Naive thymus-derived CD4-positive, alpha-beta T cell (primary cell): ENCODE measurements around the gene PIK3CB. TPM values are rescaled to one million over a fixed set of nuclear protein-coding genes. Genes with fewer than 3 reads are reported as not detected.

ENCODE experiments used
- ATAC-seq: fragments of 150-1000 bp; cut with Tn5 transposase; 2 replicates; pipeline ENCODE4 v1.10.0; 2021; ENCODE audit warnings: mild to moderate bottlenecking, moderate library complexity
- CTCF ChIA-PET: fragments of 350-600 bp; sonication (Branson Sonifier 250); formaldehyde crosslinking; loops from one replicate; lab custom pipeline; 2021; ENCODE audit warnings: antibody characterized with exemption; lab: Charles Lee
- POLR2A ChIA-PET: fragments of 350-600 bp; sonication (Branson Sonifier 250); formaldehyde crosslinking; loops from one replicate; lab custom pipeline; 2021; ENCODE audit warnings: antibody characterized with exemption, inconsistent platforms; lab: Charles Lee
- DNase-seq, 9 donors: peaks; one replicate each; pipeline versions ENCODE4 v3.0.0 to v3.0.0-alpha.2; 2020 to 2022; ENCODE audit warnings: mixed read lengths in 1 of 9
- H3K27ac ChIP-seq: one replicate; pipeline ENCODE4 v1.7.0; 2013; ENCODE audit warnings: mild to moderate bottlenecking, low read depth, low read length, moderate library complexity
- H3K27me3 ChIP-seq, 2 donors: one replicate each; pipeline ENCODE4 v1.7.0; 2013; ENCODE audit warnings: low read length in 2 of 2, mild to moderate bottlenecking in 2 of 2, moderate library complexity in 2 of 2; ENCODE audit not compliant: control insufficient read depth in 2 of 2, insufficient read depth in 2 of 2
- H3K36me3 ChIP-seq, 3 experiments: 1 replicate in 2 of 3; 2 replicates in 1 of 3; pipeline ENCODE4 v1.7.0; 2013; ENCODE audit warnings: low read length in 3 of 3, mild to moderate bottlenecking in 3 of 3, moderate library complexity in 1 of 3; ENCODE audit not compliant: insufficient read depth in 3 of 3, control insufficient read depth in 2 of 3
- H3K4me1 ChIP-seq, 2 donors: one replicate each; pipeline ENCODE4 v1.7.0; 2013; ENCODE audit warnings: low read length in 2 of 2, mild to moderate bottlenecking in 2 of 2, moderate library complexity in 1 of 2; ENCODE audit not compliant: control insufficient read depth in 2 of 2, insufficient read depth in 2 of 2
- H3K4me3 ChIP-seq: 2 replicates; pipeline ENCODE4 v1.7.0; 2013; ENCODE audit warnings: mild to moderate bottlenecking, low read length
- H3K9me3 ChIP-seq, 3 experiments: 1 replicate in 2 of 3; 2 replicates in 1 of 3; pipeline ENCODE4 v1.7.0; 2013; ENCODE audit warnings: low read length in 3 of 3; ENCODE audit not compliant: control insufficient read depth in 2 of 3
- H3K27ac Mint-ChIP-seq, 9 donors: one replicate each; pipeline ENCODE4 v1.8.0; 2020 to 2022; ENCODE audit warnings: mixed read lengths in 9 of 9, mild to moderate bottlenecking in 8 of 9, moderate library complexity in 5 of 9, inconsistent platforms in 2 of 9
- H3K27me3 Mint-ChIP-seq, 5 donors: one replicate each; pipeline ENCODE4 v1.8.0; 2021 to 2022; ENCODE audit warnings: mixed read lengths in 5 of 5, mild to moderate bottlenecking in 1 of 5
- H3K36me3 Mint-ChIP-seq, 5 donors: one replicate each; pipeline ENCODE4 v1.8.0; 2020 to 2022; ENCODE audit warnings: mixed read lengths in 5 of 5, mild to moderate bottlenecking in 3 of 5, inconsistent platforms in 1 of 5
- H3K4me1 Mint-ChIP-seq, 7 donors: one replicate each; pipeline ENCODE4 v1.8.0; 2020 to 2022; ENCODE audit warnings: mixed read lengths in 7 of 7, mild to moderate bottlenecking in 3 of 7, inconsistent platforms in 1 of 7
- H3K4me3 Mint-ChIP-seq, 10 donors: one replicate each; pipeline ENCODE4 v1.8.0; 2020 to 2022; ENCODE audit warnings: mild to moderate bottlenecking in 10 of 10, mixed read lengths in 10 of 10, moderate library complexity in 6 of 10, inconsistent platforms in 2 of 10
- H3K9me3 Mint-ChIP-seq, 11 donors: one replicate each; pipeline ENCODE4 v1.8.0; 2020 to 2022; ENCODE audit warnings: mixed read lengths in 11 of 11, mild to moderate bottlenecking in 4 of 11, inconsistent platforms in 1 of 11, moderate library complexity in 1 of 11
- intact Hi-C, 2 donors: fragments of 100-400 bp; cut with micrococcal nuclease; formaldehyde crosslinking; loops; one replicate each; pipeline ENCODE4 v1.15.1; 2023
- polyA plus RNA-seq, 2 donors: library from polyadenylated mRNA; unstranded; fragments of 300-500 nt; fragmentation: Illumina TruSeq; gene quantifications; one replicate each; pipeline ENCODE4 v1.2.3, GENCODE V29; 2021
- total RNA-seq, 6 experiments: library from RNA in 5 of 6; stranded (reverse) in 5 of 6; gene quantifications; 1 replicate in 5 of 6; 2 replicates in 1 of 6; pipeline ENCODE4 v1.2.3 and lab custom pipeline; 2021 to 2026

PIK3CB gene
- total and polyA plus RNA-seq, 7 experiments from 2014 or later = 19.6 to 46.9 (median 30.3) TPM

- H3K4me3 Mint-ChIP-seq = no peak overlapping the region
- H3K36me3 ChIP-seq = no peaks in the 10 kb centered on the region
These were observed 122.6 kb downstream of the PIK3CB start for GRCh38 chr3:138712086-138712485.

GRCh38 chr3:138705675-138706074, 129.1 kb downstream of the PIK3CB start:
- ATAC-seq (no peak), DNase-seq (no peak)
- Mint-ChIP-seq H3K9me3 (no peaks in the 10 kb centered on the region), H3K4me3 (no peak overlapping the region), H3K36me3 (peaks cover 0 to 35% (median 7%) of the 10 kb centered on the region in 5 donors), H3K27me3 (no peaks in the 10 kb centered on the region), H3K4me1 (no peaks in the 10 kb centered on the region), H3K27ac (peak overlapping the region in 1 of 9 donors; percentile 56)
- Histone ChIP-seq H3K4me1 (no peaks in the 10 kb centered on the region), H3K4me3 (no peak overlapping the region), H3K9me3 (no peaks in the 10 kb centered on the region), H3K27me3 (no peaks in the 10 kb centered on the region), H3K36me3 (peaks cover 0 to 18% (median 0%) of the 10 kb centered on the region in 3 experiments), H3K27ac (no peak overlapping the region)
- intact Hi-C loops = no loop called here
- ChIA-PET POLR2A (no interaction called here), CTCF (interaction anchor here (2.1 kb wide), 1 partner anchor 210 kb away, joined by 11 read pairs; no protein-coding TSS in a partner anchor)

More at GRCh38 chr3:138712086-138712485, 122.6 kb downstream of the PIK3CB start:
- no peaks in the 10 kb centered on the region for H3K4me1 Mint-ChIP-seq
- H3K27ac ChIP-seq = no peak overlapping the region
- H3K27me3 ChIP-seq = no peaks in the 10 kb centered on the region
- POLR2A ChIA-PET = no interaction called here
- intact Hi-C loops = no loop called here
- H3K9me3 ChIP-seq = no peaks in the 10 kb centered on the region
- no peak for ATAC-seq
- H3K36me3 Mint-ChIP-seq = peaks cover 0 to 28% (median 11%) of the 10 kb centered on the region in 5 donors
- no peaks in the 10 kb centered on the region for H3K4me1 ChIP-seq
- no peaks in the 10 kb centered on the region for H3K27me3 Mint-ChIP-seq
- DNase-seq = no peak
- H3K4me3 ChIP-seq = no peak overlapping the region
- H3K27ac Mint-ChIP-seq = no peak overlapping the region
- CTCF ChIA-PET = interaction anchor here (1.0 kb wide), 1 partner anchor 9 kb away, joined by 4 read pairs; no protein-coding TSS in a partner anchor
- no peaks in the 10 kb centered on the region for H3K9me3 Mint-ChIP-seq

- Mint-ChIP-seq H3K4me3 (no peak overlapping the region), H3K4me1 (no peaks in the 10 kb centered on the region), H3K9me3 (no peaks in the 10 kb centered on the region), H3K36me3 (peaks cover 0 to 18% (median 6%) of the 10 kb centered on the region in 5 donors), H3K27ac (no peak overlapping the region), H3K27me3 (no peaks in the 10 kb centered on the region)
- Histone ChIP-seq H3K27me3 (no peaks in the 10 kb centered on the region), H3K4me3 (no peak overlapping the region), H3K9me3 (no peaks in the 10 kb centered on the region), H3K27ac (no peak overlapping the region), H3K4me1 (no peaks in the 10 kb centered on the region), H3K36me3 (peaks cover 0 to 23% (median 0%) of the 10 kb centered on the region in 3 experiments)
- POLR2A ChIA-PET = interaction anchor here (0.6 to 1.1 kb wide), 2 partner anchors 8 to 218 kb away, joined by 3 read pairs; no protein-coding TSS in a partner anchor
- ATAC-seq = no peak
- intact Hi-C loops = loop anchor here in 1 of 2 donors (5.0 kb wide), 1 partner anchor 135 kb away; the partner anchor contains the start of gene PIK3CB
- no peak for DNase-seq
- CTCF ChIA-PET = interaction anchor here (1.3 to 8.0 kb wide), 4 partner anchors 219 to 227 kb away, joined by 3 to 73 read pairs (median 10); no protein-coding TSS in a partner anchor
These were observed 137.9 kb downstream of the PIK3CB start for GRCh38 chr3:138696666-138697370.

GRCh38 chr3:138694287-138695007, 140.3 kb downstream of the PIK3CB start:
- H3K36me3 ChIP-seq = peaks cover 0 to 23% (median 0%) of the 10 kb centered on the region in 3 experiments
- H3K4me1 ChIP-seq = no peaks in the 10 kb centered on the region
- Mint-ChIP-seq H3K4me1 (peaks cover 0 to 4% (median 0%) of the 10 kb centered on the region in 7 donors), H3K4me3 (no peak overlapping the region), H3K36me3 (peaks cover 0 to 26% (median 10%) of the 10 kb centered on the region in 5 donors), H3K9me3 (no peaks in the 10 kb centered on the region), H3K27ac (no peak overlapping the region), H3K27me3 (no peaks in the 10 kb centered on the region)
- H3K9me3 ChIP-seq = no peaks in the 10 kb centered on the region
- POLR2A ChIA-PET = no interaction called here
- H3K27me3 ChIP-seq = no peaks in the 10 kb centered on the region
- ATAC-seq (no peak), DNase-seq (no peak)
- intact Hi-C loops = loop anchor here in 1 of 2 donors (5.0 kb wide), 1 partner anchor 138 kb away; the partner anchor contains the start of gene PIK3CB
- H3K27ac ChIP-seq = no peak overlapping the region
- CTCF ChIA-PET = interaction anchor here (1.0 to 8.0 kb wide), 3 partner anchors 222 to 229 kb away, joined by 3 to 73 read pairs (median 13); no protein-coding TSS in a partner anchor
- H3K4me3 ChIP-seq = no peak overlapping the region

GRCh38 chr3:138692152-138692551, 142.6 kb downstream of the PIK3CB start:
- Histone ChIP-seq H3K27ac (no peak overlapping the region), H3K36me3 (peaks cover 0 to 23% (median 4%) of the 10 kb centered on the region in 3 experiments), H3K9me3 (no peaks in the 10 kb centered on the region), H3K4me3 (no peak overlapping the region), H3K4me1 (no peaks in the 10 kb centered on the region), H3K27me3 (no peaks in the 10 kb centered on the region)
- Mint-ChIP-seq H3K36me3 (peaks cover 0 to 39% (median 22%) of the 10 kb centered on the region in 5 donors), H3K27me3 (no peaks in the 10 kb centered on the region), H3K27ac (peak overlapping the region in 1 of 9 donors; percentile 50), H3K4me3 (no peak overlapping the region), H3K9me3 (no peaks in the 10 kb centered on the region), H3K4me1 (peaks cover 0 to 5% (median 0%) of the 10 kb centered on the region in 7 donors)
- DNase-seq (no peak), ATAC-seq (no peak)
- intact Hi-C loops = no loop called here
- ChIA-PET POLR2A (no interaction called here), CTCF (interaction anchor here (0.6 to 2.4 kb wide), 3 partner anchors 76 to 224 kb away, joined by 3 to 12 read pairs (median 5); partner anchors contain the start of gene CEP70)

GRCh38 chr3:138691351-138691750, 143.4 kb downstream of the PIK3CB start:
- intact Hi-C loops = no loop called here
- H3K36me3 Mint-ChIP-seq = peaks cover 0 to 43% (median 22%) of the 10 kb centered on the region in 5 donors
- no peak overlapping the region for H3K27ac ChIP-seq
- peak overlapping the region in 2 of 9 donors; percentile 50 to 56 for H3K27ac Mint-ChIP-seq
- peaks cover 0 to 25% (median 4%) of the 10 kb centered on the region in 3 experiments for H3K36me3 ChIP-seq
- CTCF ChIA-PET = interaction anchor here (0.6 to 2.4 kb wide), 3 partner anchors 77 to 225 kb away, joined by 3 to 12 read pairs (median 5); partner anchors contain the start of gene CEP70
- H3K9me3 ChIP-seq = no peaks in the 10 kb centered on the region
- no peak overlapping the region for H3K4me3 ChIP-seq
- H3K4me1 ChIP-seq = no peaks in the 10 kb centered on the region
- H3K9me3 Mint-ChIP-seq = no peaks in the 10 kb centered on the region
- DNase-seq (no peak), ATAC-seq (no peak)
- POLR2A ChIA-PET = no interaction called here
- H3K4me1 Mint-ChIP-seq = peaks cover 0 to 7% (median 0%) of the 10 kb centered on the region in 7 donors
- H3K4me3 Mint-ChIP-seq = no peak overlapping the region
- H3K27me3 ChIP-seq = no peaks in the 10 kb centered on the region
- H3K27me3 Mint-ChIP-seq = no peaks in the 10 kb centered on the region
